ENCODE data around the gene PPP2R2C. TPM values are rescaled to one million over a fixed set of nuclear protein-coding genes. Genes with fewer than 3 reads are reported as not detected.

The PPP2R2C gene
- polyA plus RNA-seq, 1 donor (not counting 4 experiments of a cell fraction or from before 2014, with no cell fraction given) = 12.3 TPM

DNA sequence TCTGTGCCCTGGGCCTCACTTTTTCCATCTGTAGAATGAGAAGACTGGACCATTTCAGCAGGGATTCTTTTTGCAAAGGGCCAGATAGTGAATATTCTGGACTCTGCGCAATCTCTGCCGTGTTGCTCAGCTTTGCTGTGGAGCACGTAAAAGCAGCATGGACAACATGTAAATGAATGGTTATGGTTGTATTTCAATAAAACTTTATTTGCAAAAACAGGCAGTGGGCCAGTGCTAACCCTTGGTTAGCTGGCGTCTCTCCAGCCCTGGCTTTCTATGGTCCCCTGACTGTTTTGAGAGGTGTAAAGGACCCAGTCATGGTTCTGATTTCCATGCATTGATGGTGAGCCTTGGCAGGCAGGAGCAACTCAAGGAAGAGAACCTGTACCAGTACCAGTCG, 184.1 kb downstream of the PPP2R2C start:
- FAIRE-seq (no peak), DNase-seq (ENCODE audit: low read depth, low spot score) (no peak)
- no peaks in the 10 kb centered on the region for H3K9me1 ChIP-seq (ENCODE audit: control insufficient read depth, extremely low read depth, insufficient read depth, low read length)
- no peak for TF ChIP-seq EZH2 (IDR thresholded peaks at IDR 0.05; ENCODE audit: low read length)
- no peak overlapping the region for H3K9ac ChIP-seq (ENCODE audit: control insufficient read depth, extremely low read depth, insufficient read depth, low read length)
- no peaks in the 10 kb centered on the region for H4K20me1 ChIP-seq (ENCODE audit: control insufficient read depth, extremely low read depth, insufficient read depth, low read length)
- no peak overlapping the region for H3K4me2 ChIP-seq (ENCODE audit: control insufficient read depth, extremely low read depth, insufficient read depth, low read depth, low read length)
- H3K36me3 ChIP-seq (ENCODE audit: control insufficient read depth in 2 of 2, extremely low read depth in 1 of 2, insufficient read depth in 2 of 2, low read length in 2 of 2) = peaks cover 0 to 10% of the 10 kb centered on the region in 2 experiments
- no peaks in the 10 kb centered on the region for H3K27me3 ChIP-seq (ENCODE audit: control insufficient read depth, extremely low read depth, insufficient read depth, low read length)
- no peaks in the 10 kb centered on the region for H3K79me2 ChIP-seq (ENCODE audit: control insufficient read depth, insufficient read depth, low read length)
- no peak overlapping the region for H3K4me3 ChIP-seq (ENCODE audit: control insufficient read depth in 2 of 3, extremely low read depth in 1 of 3, insufficient read depth in 2 of 3, low read depth in 1 of 3, low read length in 3 of 3)
- no peaks in the 10 kb centered on the region for H3K4me1 ChIP-seq (ENCODE audit: control insufficient read depth, extremely low read depth, insufficient read depth, low read length)
- H2AFZ ChIP-seq (ENCODE audit: control insufficient read depth, low read length) = no peak overlapping the region
- H3K9me3 ChIP-seq (ENCODE audit: control insufficient read depth, low read depth, low read length) = no peaks in the 10 kb centered on the region
- H3K27ac ChIP-seq (ENCODE audit: control insufficient read depth, insufficient read depth, low read length) = no peak overlapping the region
- dilution Hi-C loops (cut with MboI; ENCODE audit: extremely low pct_ligation_motif_present, low sequenced_read_pairs) = no loop called here

- Histone ChIP-seq H3K4me2 (ENCODE audit: control insufficient read depth, extremely low read depth, insufficient read depth, low read depth, low read length) (no peak overlapping the region), H4K20me1 (ENCODE audit: control insufficient read depth, extremely low read depth, insufficient read depth, low read length) (no peaks in the 10 kb centered on the region), H3K36me3 (ENCODE audit: control insufficient read depth in 2 of 2, extremely low read depth in 1 of 2, insufficient read depth in 2 of 2, low read length in 2 of 2) (peaks cover 0 to 10% of the 10 kb centered on the region in 2 experiments), H3K27ac (ENCODE audit: control insufficient read depth, insufficient read depth, low read length) (no peak overlapping the region), H2AFZ (ENCODE audit: control insufficient read depth, low read length) (no peak overlapping the region), H3K9me3 (ENCODE audit: control insufficient read depth, low read depth, low read length) (no peaks in the 10 kb centered on the region), H3K79me2 (ENCODE audit: control insufficient read depth, insufficient read depth, low read length) (no peaks in the 10 kb centered on the region), H3K4me3 (ENCODE audit: control insufficient read depth in 2 of 3, extremely low read depth in 1 of 3, insufficient read depth in 2 of 3, low read depth in 1 of 3, low read length in 3 of 3) (no peak overlapping the region), H3K9me1 (ENCODE audit: control insufficient read depth, extremely low read depth, insufficient read depth, low read length) (peaks cover 3% of the 10 kb centered on the region), H3K9ac (ENCODE audit: control insufficient read depth, extremely low read depth, insufficient read depth, low read length) (no peak overlapping the region), H3K4me1 (ENCODE audit: control insufficient read depth, extremely low read depth, insufficient read depth, low read length) (no peaks in the 10 kb centered on the region), H3K27me3 (ENCODE audit: control insufficient read depth, extremely low read depth, insufficient read depth, low read length) (no peaks in the 10 kb centered on the region)
- DNase-seq (ENCODE audit: low read depth, low spot score) (no peak), FAIRE-seq (no peak)
- dilution Hi-C loops (cut with MboI; ENCODE audit: extremely low pct_ligation_motif_present, low sequenced_read_pairs) = no loop called here
- TF ChIP-seq EZH2 (IDR thresholded peaks at IDR 0.05; ENCODE audit: low read length) (no peak), CTCF (optimal IDR thresholded peaks at IDR 0.05 in 1 of 3, IDR thresholded peaks at IDR 0.05 in 1 of 3, conservative IDR thresholded peaks at IDR 0.05 in 1 of 3; ENCODE audit: extremely low read depth in 1 of 3, insufficient read depth in 2 of 3, low read length in 3 of 3) (no peak)
These were observed 185.2 kb downstream of the PPP2R2C start for GRCh38 chr4:6287017-6287788.
